HG03280 (cell line): ENCODE data around the gene NIPBL.
"Not testable (repeated sequence)": the region's sequence is repeated elsewhere in the genome, so short reads cannot be mapped to it uniquely, and the experiment has no call there.

Source experiments
- ATAC-seq: cut with Tn5 transposase; IDR thresholded peaks from one replicate; pipeline ENCODE4 v1.9.1; 2021; ENCODE audit warnings: mild to moderate bottlenecking, moderate library complexity; ENCODE audit not compliant: unreplicated experiment

Gene NIPBL

GRCh38 chr5:37082977-37083376 is 206.4 kb downstream of the NIPBL start:
- ATAC-seq, result not testable (repeated sequence)

DNA sequence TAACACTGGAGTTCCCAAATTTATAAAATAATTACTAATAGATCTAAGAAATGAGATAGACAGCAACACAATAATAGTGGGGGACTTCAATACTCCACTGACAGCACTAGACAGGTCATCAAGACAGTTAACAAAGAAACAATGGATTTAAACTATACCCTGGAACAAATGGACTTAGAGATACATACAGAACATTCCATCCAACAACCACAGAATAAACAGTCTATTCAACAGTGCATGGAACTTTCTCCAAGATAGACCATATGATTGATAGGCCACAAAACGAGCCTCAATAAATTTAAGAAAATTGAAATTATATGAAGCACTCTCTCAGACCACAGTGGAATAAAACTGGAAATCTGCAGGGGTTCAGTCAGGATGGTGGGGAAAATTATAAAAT is 209.5 kb downstream of the NIPBL start:
- ATAC-seq, result not testable (repeated sequence)

GRCh38 chr5:37086466-37087173 is 210.1 kb downstream of the NIPBL start:
- no peak for ATAC-seq

- no peak for ATAC-seq
Observed at GRCh38 chr5:37088009-37088408, 211.4 kb downstream of the NIPBL start.

GRCh38 chr5:37090123-37090726 is 213.7 kb downstream of the NIPBL start:
- ATAC-seq, result no peak

DNA sequence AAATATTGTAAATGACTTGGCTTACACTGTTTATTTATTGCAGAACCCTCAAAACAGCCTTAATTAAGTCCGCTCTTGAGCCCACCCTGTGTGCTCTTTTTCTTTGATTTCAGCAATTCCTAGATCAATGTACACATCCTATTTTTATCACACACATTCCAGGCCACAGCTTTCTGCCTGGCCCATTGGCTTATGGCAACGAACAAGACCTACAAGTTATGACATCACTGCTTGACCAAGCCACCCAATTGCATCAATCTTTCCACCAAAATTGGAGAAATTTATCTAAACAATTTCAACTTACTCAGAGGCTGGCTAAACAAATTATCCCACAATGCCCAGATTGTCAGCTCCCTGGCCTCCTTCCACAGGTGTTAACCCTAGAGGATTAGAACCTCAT is 214.2 kb downstream of the NIPBL start:
- ATAC-seq, result no peak

- not testable (repeated sequence) for ATAC-seq
Observed at GRCh38 chr5:37093795-37094194, 217.2 kb downstream of the NIPBL start.

DNA sequence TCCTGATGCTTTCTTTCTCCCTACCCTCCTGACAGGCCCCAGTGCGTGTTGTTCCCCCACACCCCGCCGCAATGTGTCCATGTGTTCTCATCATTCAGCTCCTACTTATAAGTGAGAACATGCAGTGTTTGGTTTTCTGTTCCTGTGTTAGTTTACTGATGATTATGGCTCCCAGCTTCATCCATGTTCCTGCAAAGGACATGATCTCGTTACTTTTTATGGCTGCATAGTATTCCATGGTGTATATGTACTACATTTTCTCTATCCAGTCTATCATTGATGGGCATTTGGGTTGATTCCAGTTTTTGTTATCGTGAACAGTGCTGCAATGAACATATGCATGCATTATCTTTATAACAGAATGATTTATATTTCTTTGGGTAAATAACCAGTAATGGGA is 222.7 kb downstream of the NIPBL start:
- ATAC-seq, result not testable (repeated sequence)

GRCh38 chr5:37103302-37103701 is 226.7 kb downstream of the NIPBL start:
- no peak for ATAC-seq

GRCh38 chr5:37109338-37109737 is 232.8 kb downstream of the NIPBL start:
- no peak for ATAC-seq

GRCh38 chr5:37110135-37110534 is 233.6 kb downstream of the NIPBL start:
- no peak for ATAC-seq

DNA sequence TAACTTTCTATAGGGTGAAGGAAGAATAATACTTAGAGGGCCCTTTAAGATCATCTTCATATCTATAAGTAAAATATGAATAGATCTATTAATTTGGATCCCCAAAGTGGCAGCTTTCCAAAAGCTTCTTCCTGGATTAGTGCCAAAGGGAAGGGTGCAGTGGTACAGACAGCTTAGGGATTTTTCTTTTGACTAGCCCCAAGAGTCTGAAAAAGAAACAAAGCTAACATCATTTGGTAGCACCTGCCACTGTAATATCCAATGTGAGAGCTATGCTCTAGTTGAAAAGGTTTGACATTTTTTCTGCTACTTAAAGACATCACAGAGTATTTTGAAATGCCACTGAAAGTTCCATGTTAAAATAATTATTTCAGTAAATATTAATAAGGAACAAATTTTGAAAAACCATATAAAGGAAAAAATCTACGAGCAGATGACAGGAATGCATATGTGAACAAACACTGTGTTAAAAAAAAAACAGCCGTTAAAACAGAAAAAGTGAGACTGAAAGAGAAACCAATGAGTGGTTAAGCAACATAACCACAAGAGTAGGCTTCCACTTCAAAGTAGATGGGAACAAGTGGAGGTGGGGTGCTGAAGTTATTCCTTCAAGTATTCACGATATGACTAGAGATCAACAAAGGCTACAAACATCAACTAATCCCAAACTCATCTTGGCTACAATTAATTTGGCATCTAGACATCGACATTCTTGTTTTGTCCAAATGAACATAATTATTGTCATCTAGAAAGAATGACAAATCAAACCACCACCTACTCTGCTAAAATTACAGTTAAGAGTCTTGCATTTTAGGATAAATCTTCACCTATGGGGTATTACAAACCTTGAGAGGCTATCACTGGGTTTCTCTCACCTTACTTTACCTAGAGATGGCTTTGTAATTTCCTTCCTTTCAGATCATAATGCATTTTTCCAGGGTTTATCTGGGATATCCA is 235.1 kb downstream of the NIPBL start:
- ATAC-seq, result peak; percentile 85

GRCh38 chr5:37112383-37112991 is 235.9 kb downstream of the NIPBL start:
- no peak for ATAC-seq
